Fibroblast of skin of scalp (primary cell): ENCODE results near the gene VPS9D1.

ENCODE experiments used
- DNase-seq: peaks from one replicate; pipeline ENCODE4 v3.0.0-alpha.2; 2013

Gene VPS9D1

DNA sequence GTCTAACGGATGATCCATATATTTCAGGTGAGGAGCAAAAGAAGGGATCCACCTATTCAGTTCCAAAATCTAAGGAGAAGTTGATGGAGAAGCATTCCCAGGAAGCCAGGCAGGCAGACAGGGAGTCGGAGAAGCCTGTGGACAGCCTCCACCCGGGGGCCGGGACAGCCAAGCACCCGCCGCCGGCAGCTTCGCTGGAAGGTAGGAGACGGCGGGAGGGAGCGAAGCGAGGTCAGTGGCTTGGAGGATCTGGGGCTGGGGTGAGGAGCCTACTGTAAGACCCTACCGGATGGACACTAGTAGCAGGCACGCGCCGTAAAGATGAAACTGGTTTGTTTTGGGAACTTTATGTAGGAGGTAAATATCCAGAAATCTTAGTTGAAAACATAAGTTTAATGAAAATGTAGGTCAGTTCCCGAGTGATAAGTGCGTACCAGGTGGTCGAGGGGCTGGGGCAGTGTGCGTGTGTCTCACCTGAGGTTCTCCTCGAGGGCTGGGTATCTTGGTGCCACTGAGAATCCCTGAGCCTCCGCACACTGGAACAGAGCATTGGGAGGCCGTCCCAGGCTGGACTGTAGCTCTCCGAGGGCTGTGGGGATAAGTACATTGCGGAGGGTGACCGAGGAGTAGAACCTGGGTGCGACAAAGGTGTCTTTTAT is 62.3 kb downstream of the VPS9D1 start:
- no peak for DNase-seq

DNA sequence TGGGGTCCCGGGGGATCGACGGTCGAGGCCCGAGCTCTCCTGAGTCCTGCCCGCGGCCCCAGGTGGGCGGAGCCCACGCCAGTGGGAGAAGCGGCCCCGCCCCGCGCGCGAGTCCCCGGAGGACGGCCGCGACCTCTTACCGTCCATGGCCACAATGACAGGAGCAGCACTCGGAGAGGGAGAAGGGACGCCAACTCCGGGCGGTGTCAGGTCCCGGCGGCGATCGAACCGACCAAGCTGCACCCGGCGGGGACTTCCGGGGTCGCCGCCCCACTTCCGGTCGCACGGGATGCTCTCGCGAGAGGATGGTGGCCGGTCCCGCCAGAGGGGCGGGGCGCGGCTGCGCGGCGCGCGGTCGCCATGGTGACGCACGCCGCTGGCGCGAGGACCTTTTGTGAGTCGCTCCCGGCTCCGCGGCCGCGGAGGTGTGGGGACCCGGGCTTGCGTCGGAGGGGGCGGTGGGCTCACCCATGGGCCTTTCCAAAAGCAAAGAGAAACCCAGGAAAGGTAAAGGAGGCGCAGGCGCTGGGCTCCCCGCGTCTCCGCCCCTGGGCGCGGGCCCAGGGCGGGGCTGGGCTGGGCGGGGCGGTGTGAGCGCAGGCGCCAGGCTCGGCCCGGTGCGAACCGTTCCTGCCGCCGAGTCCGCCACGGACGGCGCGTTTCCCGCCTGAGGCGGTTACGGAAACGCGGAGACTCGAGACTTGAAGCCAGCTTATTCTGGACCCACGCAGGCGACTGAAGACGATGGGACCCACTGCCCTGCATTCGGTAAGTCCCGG is 63.1 kb downstream of the VPS9D1 start, which contains the start of the genes CHMP1A and SPATA33:
Gene CHMP1A, minus strand, starts transcription at position 267 of the 779 bp plus-strand sequence. Its CDS starts 120 bp downstream, at position 147.
Gene SPATA33, plus strand, starts transcription at position 395 of the 779 bp plus-strand sequence. Its CDS starts 76 bp downstream, at position 471.
- DNase-seq = peak; percentile 87
